ENCODE results near the gene ARHGEF26.

The ARHGEF26 gene

DNA sequence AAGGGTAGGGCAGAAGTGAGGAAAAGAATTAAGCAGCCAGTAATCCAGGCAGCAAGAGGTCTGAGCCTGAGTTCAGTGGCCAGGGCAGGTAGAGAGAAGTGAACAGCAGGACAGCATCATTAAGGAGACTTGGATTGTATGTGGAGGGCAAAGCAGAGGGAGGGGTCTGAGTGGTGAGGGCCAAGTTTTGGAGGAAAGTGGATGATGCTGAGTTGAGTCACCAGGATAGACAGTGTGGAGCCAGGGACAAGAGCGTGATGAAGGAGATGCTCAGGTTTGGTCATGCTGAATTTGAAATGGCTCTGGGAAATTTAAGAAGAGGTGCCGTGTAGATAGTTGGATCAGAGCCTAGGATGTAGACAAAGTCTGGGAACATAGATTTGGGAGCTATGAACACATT is 93.1 kb downstream of the ARHGEF26 start:
- DNase-seq = no peak

GRCh38 chr3:154217671-154218070 is 96.5 kb downstream of the ARHGEF26 start:
- no peak for DNase-seq

- DNase-seq = no peak
Measured at GRCh38 chr3:154218728-154219127, 97.5 kb downstream of the ARHGEF26 start.

GRCh38 chr3:154220462-154220861 is 99.3 kb downstream of the ARHGEF26 start:
- DNase-seq = no peak

- DNase-seq = no peak
Measured at GRCh38 chr3:154223519-154223918, 102.3 kb downstream of the ARHGEF26 start.

GRCh38 chr3:154224366-154224765 is 103.2 kb downstream of the ARHGEF26 start:
- DNase-seq = no peak

DNA sequence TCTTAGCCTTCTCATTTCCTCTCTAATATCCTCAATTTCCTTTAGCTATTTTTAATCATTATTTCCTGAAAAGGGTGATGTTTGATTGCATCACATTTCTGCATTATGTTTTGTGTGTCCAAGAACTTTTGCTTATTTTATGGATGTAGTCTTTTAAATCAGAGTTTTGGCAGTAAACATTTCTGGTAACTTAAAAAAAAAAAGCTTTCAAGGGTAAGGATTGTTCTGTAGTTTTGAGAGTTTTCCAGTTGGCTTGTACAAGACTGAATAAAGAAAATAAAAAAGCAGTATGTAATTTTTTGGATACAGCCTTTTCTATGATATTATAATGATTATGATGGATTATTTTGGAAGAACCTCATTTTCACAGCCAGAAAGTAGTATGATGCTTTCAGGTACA is 103.7 kb downstream of the ARHGEF26 start:
- DNase-seq = no peak

DNA sequence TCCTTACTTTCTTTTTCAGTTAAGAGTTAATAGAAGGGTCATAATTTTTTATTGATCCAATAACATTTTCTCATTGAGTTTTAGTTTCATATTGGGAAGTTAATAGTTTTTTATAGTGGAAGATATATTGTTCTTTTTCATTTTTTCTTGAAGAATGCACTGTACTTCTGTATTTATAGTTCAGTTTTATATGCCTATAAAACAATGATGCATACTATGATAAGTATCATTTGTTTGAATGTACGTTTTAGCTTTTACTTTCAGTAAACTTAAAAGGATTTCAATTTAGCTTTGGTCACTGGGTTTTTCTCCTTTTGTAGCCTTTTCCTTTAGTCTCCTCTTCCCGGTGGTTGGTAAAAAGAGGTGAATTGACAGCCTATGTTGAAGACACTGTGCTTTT is 104.3 kb downstream of the ARHGEF26 start:
- DNase-seq = no peak

DNA sequence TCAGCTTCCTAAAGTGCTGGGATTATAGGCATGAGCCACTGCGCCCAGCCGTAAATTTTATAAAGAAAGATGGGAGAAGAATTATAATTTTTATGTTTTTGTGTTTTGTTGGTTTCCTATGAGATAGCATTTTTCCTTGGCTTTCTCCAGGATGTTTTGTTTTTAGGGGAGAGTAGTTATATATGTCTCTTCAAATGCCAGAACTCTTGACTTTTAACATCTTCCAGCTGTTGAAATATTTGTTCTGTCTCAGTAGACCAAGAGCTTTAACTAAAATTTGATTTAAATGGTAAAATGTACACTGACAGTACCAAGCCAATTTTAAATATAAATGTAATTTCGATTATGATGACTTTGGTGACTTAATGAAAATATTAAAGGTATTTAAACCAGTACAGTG is 106.3 kb downstream of the ARHGEF26 start:
- DNase-seq = no peak

GRCh38 chr3:154228561-154229216 is 107.5 kb downstream of the ARHGEF26 start:
- DNase-seq = no peak

DNA sequence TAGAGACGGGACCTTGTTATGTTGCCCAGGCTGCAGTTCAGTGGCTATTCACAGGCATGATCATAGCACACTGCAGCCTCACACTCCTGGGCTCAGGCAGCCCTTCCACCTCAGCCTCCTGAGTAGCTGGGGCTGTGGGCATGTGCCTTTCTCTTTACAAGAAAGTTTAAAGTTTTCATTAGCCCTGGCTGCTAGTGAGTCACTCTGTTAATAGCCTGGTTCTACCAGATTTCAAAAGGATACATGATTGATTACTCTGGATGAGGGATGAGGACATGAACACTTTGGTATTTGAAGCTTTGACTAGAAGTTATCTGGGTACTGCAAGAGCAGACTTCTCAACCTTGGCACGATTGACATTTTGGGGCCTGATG is 108.0 kb downstream of the ARHGEF26 start:
- no peak for DNase-seq

GRCh38 chr3:154235330-154235729 is 114.1 kb downstream of the ARHGEF26 start:
- no peak for DNase-seq

GRCh38 chr3:154236331-154236730 is 115.1 kb downstream of the ARHGEF26 start:
- no peak for DNase-seq

DNA sequence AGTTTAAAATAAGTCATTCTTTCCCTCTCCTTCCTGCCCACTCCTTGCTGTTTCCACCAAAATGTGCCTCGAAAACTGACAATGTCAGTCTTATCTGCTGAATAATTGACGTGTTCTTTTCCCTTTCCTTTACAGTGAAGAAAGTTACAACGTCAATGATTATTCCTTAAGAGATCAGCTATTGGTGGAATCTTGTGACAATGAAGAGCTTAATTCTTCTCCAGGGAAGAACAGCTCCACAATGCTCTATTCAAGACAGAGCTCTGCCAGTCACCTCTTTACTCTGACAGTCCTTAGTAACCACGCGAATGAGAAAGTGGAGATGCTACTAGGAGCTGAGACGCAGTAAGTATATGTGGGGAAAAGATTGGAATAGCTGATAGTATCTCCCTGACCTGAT is 119.0 kb downstream of the ARHGEF26 start:
- no peak for DNase-seq

GRCh38 chr3:154241496-154241895 is 120.3 kb downstream of the ARHGEF26 start:
- no peak for DNase-seq

- no peak for DNase-seq
Measured at GRCh38 chr3:154242766-154243165, 121.6 kb downstream of the ARHGEF26 start.

GRCh38 chr3:154243353-154243752 is 122.2 kb downstream of the ARHGEF26 start:
- no peak for DNase-seq

DNA sequence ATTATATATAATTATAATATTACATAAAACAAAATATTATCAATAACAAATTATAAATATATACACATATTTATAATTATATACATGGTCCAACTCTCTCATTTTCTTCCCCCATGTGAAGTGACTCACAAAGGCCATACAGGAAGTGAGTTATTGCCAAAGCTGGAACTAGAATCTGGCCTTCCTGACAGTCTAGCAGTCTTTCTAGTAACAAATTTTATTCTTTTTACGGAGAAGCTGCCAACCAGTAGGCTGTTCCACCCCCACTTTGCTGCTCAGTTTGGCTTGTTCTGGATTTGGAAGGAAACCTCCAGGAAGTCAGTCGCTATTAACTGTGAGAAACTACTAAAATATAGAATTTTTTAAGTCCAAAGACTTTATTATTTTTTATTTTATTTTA is 123.5 kb downstream of the ARHGEF26 start:
- DNase-seq = no peak

- DNase-seq = no peak
Measured at GRCh38 chr3:154247806-154248415, 126.7 kb downstream of the ARHGEF26 start.

DNA sequence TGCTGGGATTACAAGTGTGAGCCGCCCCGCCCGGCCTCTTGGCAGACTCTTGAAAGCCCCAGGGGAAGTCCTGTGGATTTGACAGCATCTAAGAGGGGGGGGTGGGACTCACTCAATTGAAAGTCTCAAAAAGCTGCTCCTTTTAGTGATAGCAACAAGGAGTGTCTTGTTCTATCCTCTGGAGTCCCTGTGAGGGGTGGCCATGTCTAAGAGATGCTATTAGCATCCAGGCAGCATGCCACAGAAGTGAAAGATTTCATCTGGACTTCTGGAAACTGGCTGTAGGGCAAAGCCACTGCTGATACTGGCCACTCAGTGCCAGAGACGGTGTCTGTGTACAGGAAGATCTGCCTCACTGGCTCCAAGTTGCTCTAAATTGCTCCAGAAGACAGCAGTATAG is 129.1 kb downstream of the ARHGEF26 start:
- DNase-seq = no peak

- DNase-seq = no peak
Measured at GRCh38 chr3:154251610-154252009, 130.4 kb downstream of the ARHGEF26 start.

DNA sequence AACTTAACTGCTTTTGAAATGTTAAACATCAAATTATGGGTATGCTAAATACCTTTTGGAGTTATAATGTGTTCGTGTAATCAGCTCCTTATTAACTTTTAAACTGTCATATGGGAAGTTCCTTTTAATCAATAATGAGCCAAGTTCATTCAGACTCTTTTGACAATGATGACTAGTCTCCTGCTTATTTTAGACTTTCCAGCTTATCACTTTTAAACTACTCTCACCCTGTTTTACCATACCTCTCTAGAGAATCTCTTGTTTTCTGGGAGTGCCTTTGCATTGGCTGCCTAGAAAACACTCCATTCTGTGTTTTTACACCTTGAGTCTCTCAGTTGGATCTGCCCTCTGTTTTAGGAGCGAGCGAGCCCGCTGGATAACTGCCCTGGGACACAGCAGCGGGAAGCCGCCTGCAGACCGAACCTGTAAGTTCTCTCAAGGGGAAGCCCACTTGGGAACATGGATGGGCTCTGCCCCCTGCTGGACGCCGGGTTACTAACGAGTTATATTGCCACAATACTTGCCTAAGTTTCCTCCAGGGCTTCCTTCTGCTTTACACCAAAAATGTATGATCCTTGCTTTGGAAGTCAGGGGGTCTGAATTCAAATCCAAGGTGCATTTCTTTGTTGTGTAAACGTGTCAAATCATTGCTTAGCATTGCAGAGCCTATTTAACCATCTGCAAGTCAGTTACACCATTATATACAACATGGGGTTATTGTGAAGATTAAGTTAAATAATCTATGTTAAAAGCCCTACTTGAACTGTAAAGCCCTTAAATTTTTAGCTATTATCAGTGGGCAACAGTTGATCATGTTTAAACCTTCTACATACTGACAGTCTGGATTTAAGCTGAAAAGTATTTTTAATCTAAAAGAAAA is 131.8 kb downstream of the ARHGEF26 start:
- peak; percentile 21 for DNase-seq

DNA sequence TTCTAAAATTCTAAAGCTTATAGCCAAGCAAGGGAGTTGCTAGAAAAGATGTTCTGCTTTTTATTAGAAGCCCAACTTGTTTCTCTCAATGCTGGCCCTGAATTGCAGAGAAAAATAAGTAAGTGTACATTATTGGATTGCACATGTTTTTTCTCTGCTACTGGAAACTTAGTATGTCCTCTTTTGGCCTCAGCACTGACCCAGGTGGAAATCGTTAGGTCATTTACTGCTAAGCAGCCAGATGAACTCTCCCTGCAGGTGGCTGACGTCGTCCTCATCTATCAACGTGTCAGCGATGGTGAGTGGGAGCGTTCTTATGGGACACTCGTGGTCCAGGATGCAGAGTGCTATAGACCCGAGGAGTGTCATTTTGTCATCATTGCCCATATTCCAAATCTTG is 133.3 kb downstream of the ARHGEF26 start:
- DNase-seq = no peak

- no peak for DNase-seq
Measured at GRCh38 chr3:154273381-154273780, 152.2 kb downstream of the ARHGEF26 start.
